ENCODE measurements around the gene SPPL2C.

GRCh38 chr17:45809499-45809898 lies 35.2 kb upstream of the SPPL2C start:
- TF ChIP-seq ZNF24 (IDR thresholded peaks at IDR 0.05) (no peak), CTCF (CRISPR knock-in tag; IDR thresholded peaks at IDR 0.05) (no peak), POGK (CRISPR knock-in tag; conservative IDR thresholded peaks at IDR 0.05) (no peak), KLF11 (CRISPR knock-in tag; IDR thresholded peaks at IDR 0.05) (no peak), RFXAP (CRISPR knock-in tag; IDR thresholded peaks at IDR 0.05; ENCODE audit: borderline replicate concordance) (no peak), DRAP1 (CRISPR knock-in tag; IDR thresholded peaks at IDR 0.05) (no peak), YY1 (IDR thresholded peaks at IDR 0.05; ENCODE audit: insufficient read depth, insufficient replicate concordance, low read depth, low read length) (no peak), MAFK (conservative IDR thresholded peaks at IDR 0.05 in 1 of 2, IDR thresholded peaks at IDR 0.05 in 1 of 2; ENCODE audit: low read length in 2 of 2) (no peak), POLR2A (IDR thresholded peaks at IDR 0.05; ENCODE audit: insufficient read depth in 1 of 2, low read depth in 2 of 2, low read length in 2 of 2) (no peak)

Data from HepG2 (cell line).